Measurements from ENCODE around the gene CTSH. TPM values are rescaled to one million over a fixed set of nuclear protein-coding genes. Genes with fewer than 3 reads are reported as not detected.

Gene CTSH
- total and polyA plus RNA-seq, 2 experiments from 2014 or later: 19.7 to 19.9 TPM

- Histone ChIP-seq H3F3A (replicated peaks; ENCODE audit: low read depth) (no peaks in the 10 kb centered on the region), H3K4me2 (peak overlapping the region; percentile 88), H3K9me2 (ENCODE audit: insufficient read depth) (no peaks in the 10 kb centered on the region), H3K36me3 (ENCODE audit: insufficient read depth) (no peaks in the 10 kb centered on the region), H3K27ac (ENCODE audit: low read depth) (no peak overlapping the region), H2AFZ (peak overlapping the region; percentile 96), H4K20me1 (replicated peaks; ENCODE audit: insufficient read depth) (no peaks in the 10 kb centered on the region), H3K27me3 (ENCODE audit: insufficient read depth) (peaks cover 23% of the 10 kb centered on the region), H3K4me1 (ENCODE audit: insufficient read depth) (no peaks in the 10 kb centered on the region), H3K79me2 (replicated peaks; ENCODE audit: insufficient read depth) (no peaks in the 10 kb centered on the region), H3K4me3 (peak overlapping the region; percentile 76)
- no peaks in the 10 kb centered on the region; the same call in 2 of the 3 replicates for H3K36me3 Mint-ChIP-seq (ENCODE audit: low read depth)
- no peak overlapping the region for H3K27ac Mint-ChIP-seq
- ATAC-seq (peak; percentile 37), DNase-seq (ENCODE audit: low spot score) (no peak)
- peaks cover 5% of the 10 kb centered on the region; the same call in 2 of the 3 replicates for H3K4me1 Mint-ChIP-seq
- peaks cover 22% of the 10 kb centered on the region for H3K27me3 Mint-ChIP-seq (ENCODE audit: insufficient read depth, low read depth, poor library complexity)
- peak overlapping the region; percentile 78 for H3K4me3 Mint-ChIP-seq
- H3K9me3 Mint-ChIP-seq: no peaks in the 10 kb centered on the region; the same call in 2 of the 3 replicates
- TF ChIP-seq POLR2AphosphoS5 (IDR thresholded peaks at IDR 0.05; ENCODE audit: low read depth) (no peak), CREB1 (CRISPR knock-in tag; IDR thresholded peaks at IDR 0.05; ENCODE audit: low read depth) (no peak), EZH2 (IDR thresholded peaks at IDR 0.05; ENCODE audit: low read depth, unreplicated experiment) (no peak), STAT1 (IDR thresholded peaks at IDR 0.05; ENCODE audit: unreplicated experiment) (no peak), REST (IDR thresholded peaks at IDR 0.05; ENCODE audit: unreplicated experiment) (no peak), ZNF331 (CRISPR knock-in tag; IDR thresholded peaks at IDR 0.05; ENCODE audit: low read depth) (no peak), EZH2phosphoT487 (IDR thresholded peaks at IDR 0.05; ENCODE audit: unreplicated experiment) (no peak), ZNF114 (CRISPR knock-in tag; IDR thresholded peaks at IDR 0.05) (no peak), JUNB (IDR thresholded peaks at IDR 0.05; ENCODE audit: unreplicated experiment) (no peak), NANOG (IDR thresholded peaks at IDR 0.05; ENCODE audit: borderline replicate concordance) (no peak)
- TF ChIP-seq, protein P1, sequence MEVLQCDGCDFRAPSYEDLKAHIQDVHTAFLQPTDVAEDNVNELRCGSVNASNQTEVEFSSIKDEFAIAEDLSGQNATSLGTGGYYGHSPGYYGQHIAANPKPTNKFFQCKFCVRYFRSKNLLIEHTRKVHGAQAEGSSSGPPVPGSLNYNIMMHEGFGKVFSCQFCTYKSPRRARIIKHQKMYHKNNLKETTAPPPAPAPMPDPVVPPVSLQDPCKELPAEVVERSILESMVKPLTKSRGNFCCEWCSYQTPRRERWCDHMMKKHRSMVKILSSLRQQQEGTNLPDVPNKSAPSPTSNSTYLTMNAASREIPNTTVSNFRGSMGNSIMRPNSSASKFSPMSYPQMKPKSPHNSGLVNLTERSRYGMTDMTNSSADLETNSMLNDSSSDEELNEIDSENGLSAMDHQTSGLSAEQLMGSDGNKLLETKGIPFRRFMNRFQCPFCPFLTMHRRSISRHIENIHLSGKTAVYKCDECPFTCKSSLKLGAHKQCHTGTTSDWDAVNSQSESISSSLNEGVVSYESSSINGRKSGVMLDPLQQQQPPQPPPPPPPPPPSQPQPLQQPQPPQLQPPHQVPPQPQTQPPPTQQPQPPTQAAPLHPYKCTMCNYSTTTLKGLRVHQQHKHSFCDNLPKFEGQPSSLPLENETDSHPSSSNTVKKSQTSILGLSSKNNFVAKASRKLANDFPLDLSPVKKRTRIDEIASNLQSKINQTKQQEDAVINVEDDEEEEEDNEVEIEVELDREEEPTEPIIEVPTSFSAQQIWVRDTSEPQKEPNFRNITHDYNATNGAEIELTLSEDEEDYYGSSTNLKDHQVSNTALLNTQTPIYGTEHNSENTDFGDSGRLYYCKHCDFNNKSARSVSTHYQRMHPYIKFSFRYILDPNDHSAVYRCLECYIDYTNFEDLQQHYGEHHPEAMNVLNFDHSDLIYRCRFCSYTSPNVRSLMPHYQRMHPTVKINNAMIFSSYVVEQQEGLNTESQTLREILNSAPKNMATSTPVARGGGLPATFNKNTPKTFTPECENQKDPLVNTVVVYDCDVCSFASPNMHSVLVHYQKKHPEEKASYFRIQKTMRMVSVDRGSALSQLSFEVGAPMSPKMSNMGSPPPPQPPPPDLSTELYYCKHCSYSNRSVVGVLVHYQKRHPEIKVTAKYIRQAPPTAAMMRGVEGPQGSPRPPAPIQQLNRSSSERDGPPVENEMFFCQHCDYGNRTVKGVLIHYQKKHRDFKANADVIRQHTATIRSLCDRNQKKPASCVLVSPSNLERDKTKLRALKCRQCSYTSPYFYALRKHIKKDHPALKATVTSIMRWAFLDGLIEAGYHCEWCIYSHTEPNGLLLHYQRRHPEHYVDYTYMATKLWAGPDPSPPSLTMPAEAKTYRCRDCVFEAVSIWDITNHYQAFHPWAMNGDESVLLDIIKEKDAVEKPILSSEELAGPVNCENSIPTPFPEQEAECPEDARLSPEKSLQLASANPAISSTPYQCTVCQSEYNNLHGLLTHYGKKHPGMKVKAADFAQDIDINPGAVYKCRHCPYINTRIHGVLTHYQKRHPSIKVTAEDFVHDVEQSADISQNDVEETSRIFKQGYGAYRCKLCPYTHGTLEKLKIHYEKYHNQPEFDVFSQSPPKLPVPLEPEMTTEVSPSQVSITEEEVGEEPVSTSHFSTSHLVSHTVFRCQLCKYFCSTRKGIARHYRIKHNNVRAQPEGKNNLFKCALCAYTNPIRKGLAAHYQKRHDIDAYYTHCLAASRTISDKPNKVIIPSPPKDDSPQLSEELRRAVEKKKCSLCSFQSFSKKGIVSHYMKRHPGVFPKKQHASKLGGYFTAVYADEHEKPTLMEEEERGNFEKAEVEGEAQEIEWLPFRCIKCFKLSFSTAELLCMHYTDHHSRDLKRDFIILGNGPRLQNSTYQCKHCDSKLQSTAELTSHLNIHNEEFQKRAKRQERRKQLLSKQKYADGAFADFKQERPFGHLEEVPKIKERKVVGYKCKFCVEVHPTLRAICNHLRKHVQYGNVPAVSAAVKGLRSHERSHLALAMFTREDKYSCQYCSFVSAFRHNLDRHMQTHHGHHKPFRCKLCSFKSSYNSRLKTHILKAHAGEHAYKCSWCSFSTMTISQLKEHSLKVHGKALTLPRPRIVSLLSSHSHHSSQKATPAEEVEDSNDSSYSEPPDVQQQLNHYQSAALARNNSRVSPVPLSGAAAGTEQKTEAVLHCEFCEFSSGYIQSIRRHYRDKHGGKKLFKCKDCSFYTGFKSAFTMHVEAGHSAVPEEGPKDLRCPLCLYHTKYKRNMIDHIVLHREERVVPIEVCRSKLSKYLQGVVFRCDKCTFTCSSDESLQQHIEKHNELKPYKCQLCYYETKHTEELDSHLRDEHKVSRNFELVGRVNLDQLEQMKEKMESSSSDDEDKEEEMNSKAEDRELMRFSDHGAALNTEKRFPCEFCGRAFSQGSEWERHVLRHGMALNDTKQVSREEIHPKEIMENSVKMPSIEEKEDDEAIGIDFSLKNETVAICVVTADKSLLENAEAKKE (CRISPR knock-in tag; IDR thresholded peaks at IDR 0.05): no peak
- TF ChIP-seq, protein P2, sequence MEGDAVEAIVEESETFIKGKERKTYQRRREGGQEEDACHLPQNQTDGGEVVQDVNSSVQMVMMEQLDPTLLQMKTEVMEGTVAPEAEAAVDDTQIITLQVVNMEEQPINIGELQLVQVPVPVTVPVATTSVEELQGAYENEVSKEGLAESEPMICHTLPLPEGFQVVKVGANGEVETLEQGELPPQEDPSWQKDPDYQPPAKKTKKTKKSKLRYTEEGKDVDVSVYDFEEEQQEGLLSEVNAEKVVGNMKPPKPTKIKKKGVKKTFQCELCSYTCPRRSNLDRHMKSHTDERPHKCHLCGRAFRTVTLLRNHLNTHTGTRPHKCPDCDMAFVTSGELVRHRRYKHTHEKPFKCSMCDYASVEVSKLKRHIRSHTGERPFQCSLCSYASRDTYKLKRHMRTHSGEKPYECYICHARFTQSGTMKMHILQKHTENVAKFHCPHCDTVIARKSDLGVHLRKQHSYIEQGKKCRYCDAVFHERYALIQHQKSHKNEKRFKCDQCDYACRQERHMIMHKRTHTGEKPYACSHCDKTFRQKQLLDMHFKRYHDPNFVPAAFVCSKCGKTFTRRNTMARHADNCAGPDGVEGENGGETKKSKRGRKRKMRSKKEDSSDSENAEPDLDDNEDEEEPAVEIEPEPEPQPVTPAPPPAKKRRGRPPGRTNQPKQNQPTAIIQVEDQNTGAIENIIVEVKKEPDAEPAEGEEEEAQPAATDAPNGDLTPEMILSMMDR (conservative IDR thresholded peaks at IDR 0.05; ENCODE audit: low read depth in 2 of 2): no peak
- TF ChIP-seq, protein P3, sequence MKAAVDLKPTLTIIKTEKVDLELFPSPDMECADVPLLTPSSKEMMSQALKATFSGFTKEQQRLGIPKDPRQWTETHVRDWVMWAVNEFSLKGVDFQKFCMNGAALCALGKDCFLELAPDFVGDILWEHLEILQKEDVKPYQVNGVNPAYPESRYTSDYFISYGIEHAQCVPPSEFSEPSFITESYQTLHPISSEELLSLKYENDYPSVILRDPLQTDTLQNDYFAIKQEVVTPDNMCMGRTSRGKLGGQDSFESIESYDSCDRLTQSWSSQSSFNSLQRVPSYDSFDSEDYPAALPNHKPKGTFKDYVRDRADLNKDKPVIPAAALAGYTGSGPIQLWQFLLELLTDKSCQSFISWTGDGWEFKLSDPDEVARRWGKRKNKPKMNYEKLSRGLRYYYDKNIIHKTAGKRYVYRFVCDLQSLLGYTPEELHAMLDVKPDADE (IDR thresholded peaks at IDR 0.05): no peak
These were observed 632 bp downstream of the CTSH start for GRCh38 chr15:78944202-78944625.
